Measurements from ENCODE around the gene FAM83D. TPM values are rescaled to one million over a fixed set of nuclear protein-coding genes. Genes with fewer than 3 reads are reported as not detected.

The FAM83D gene
- total and polyA plus RNA-seq, 7 donors: 0.11 to 0.32 (median 0.12) TPM; not detected in 3

- Histone ChIP-seq H3K27ac (no peak overlapping the region), H3K9me3 (no peaks in the 10 kb centered on the region), H3K4me1 (no peaks in the 10 kb centered on the region), H3K27me3 (ENCODE audit: insufficient read depth in 3 of 3, low read length in 2 of 3) (peaks cover 0 to 6% (median 0%) of the 10 kb centered on the region in 3 donors), H3K4me3 (no peak overlapping the region), H3K36me3 (ENCODE audit: insufficient read depth in 1 of 2, low read depth in 1 of 2) (no peaks in the 10 kb centered on the region)
- ATAC-seq (no peak), DNase-seq (no peak)
- WGBS, 3 donors: 59 to 65% (median 62%) methylated on average over 7 of the region's 7 CpGs
- intact Hi-C loops (cut with DNase I): loop anchor here in 1 of 2 donors (5.0 to 10.0 kb wide), 2 partner anchors 38 to 125 kb away; no protein-coding TSS in a partner anchor
- no peak for TF ChIP-seq CTCF (IDR thresholded peaks at IDR 0.05)
Measured at GRCh38 chr20:38919683-38920082, 6.5 kb upstream of the FAM83D start.

- Histone ChIP-seq H3K27me3 (ENCODE audit: insufficient read depth in 3 of 3, low read length in 2 of 3) (peaks cover 0 to 6% (median 0%) of the 10 kb centered on the region in 3 donors), H3K36me3 (ENCODE audit: insufficient read depth in 1 of 2, low read depth in 1 of 2) (no peaks in the 10 kb centered on the region), H3K4me3 (no peak overlapping the region), H3K4me1 (no peaks in the 10 kb centered on the region), H3K9me3 (no peaks in the 10 kb centered on the region), H3K27ac (no peak overlapping the region)
- ATAC-seq (no peak), DNase-seq (no peak)
- TF ChIP-seq CTCF (IDR thresholded peaks at IDR 0.05): no peak
- WGBS, 3 donors: 63 to 68% (median 66%) methylated on average over 3 of the region's 3 CpGs
- intact Hi-C loops (cut with DNase I): loop anchor here in 1 of 2 donors (5.0 to 10.0 kb wide), 2 partner anchors 37 to 124 kb away; no protein-coding TSS in a partner anchor
Measured at GRCh38 chr20:38920411-38920810, 5.8 kb upstream of the FAM83D start.

- no peaks in the 10 kb centered on the region for H3K36me3 ChIP-seq (ENCODE audit: insufficient read depth in 1 of 2, low read depth in 1 of 2)
- no peak for ATAC-seq
- intact Hi-C loops (cut with DNase I): loop anchor here in 1 of 2 donors (5.0 to 10.0 kb wide), 2 partner anchors 36 to 124 kb away; no protein-coding TSS in a partner anchor
Measured at GRCh38 chr20:38920851-38921250, 5.4 kb upstream of the FAM83D start.

GRCh38 chr20:38924718-38925117, 1.5 kb upstream of the FAM83D start:
- ATAC-seq: no peak
- no peak overlapping the region for H3K4me3 ChIP-seq
- H3K4me1 ChIP-seq: peaks cover 8% of the 10 kb centered on the region
- 86 to 91% (median 89%) methylated on average over 2 of the region's 2 CpGs for WGBS, 3 donors
- H3K27ac ChIP-seq: no peak overlapping the region
- no peak for TF ChIP-seq CTCF (IDR thresholded peaks at IDR 0.05)
- no peaks in the 10 kb centered on the region for H3K36me3 ChIP-seq (ENCODE audit: insufficient read depth in 1 of 2, low read depth in 1 of 2)
- DNase-seq: no peak
- H3K27me3 ChIP-seq (ENCODE audit: insufficient read depth in 3 of 3, low read length in 2 of 3): peaks cover 0 to 19% (median 2%) of the 10 kb centered on the region in 3 donors
- H3K9me3 ChIP-seq: no peaks in the 10 kb centered on the region
- intact Hi-C loops (cut with DNase I): loop anchor here in 1 of 2 donors (5.0 to 10.0 kb wide), 2 partner anchors 33 to 120 kb away; no protein-coding TSS in a partner anchor

More at GRCh38 chr20:38920851-38921250, 5.4 kb upstream of the FAM83D start:
- Histone ChIP-seq H3K27ac (no peak overlapping the region), H3K4me3 (no peak overlapping the region), H3K9me3 (no peaks in the 10 kb centered on the region), H3K27me3 (ENCODE audit: insufficient read depth in 3 of 3, low read length in 2 of 3) (peaks cover 0 to 6% (median 0%) of the 10 kb centered on the region in 3 donors), H3K4me1 (no peaks in the 10 kb centered on the region)
- no peak for TF ChIP-seq CTCF (IDR thresholded peaks at IDR 0.05)
- 78 to 83% (median 78%) methylated on average over 9 of the region's 9 CpGs for WGBS, 3 donors
- no peak for DNase-seq

All from psoas muscle (tissue), 8 donors.